Measurements from ENCODE around the gene SLF2. TPM values are rescaled to one million over a fixed set of nuclear protein-coding genes. Genes with fewer than 3 reads are reported as not detected.

The SLF2 gene
- total RNA-seq, 2 donors from 2014 or later, result 25.3 to 77.8 TPM

DNA sequence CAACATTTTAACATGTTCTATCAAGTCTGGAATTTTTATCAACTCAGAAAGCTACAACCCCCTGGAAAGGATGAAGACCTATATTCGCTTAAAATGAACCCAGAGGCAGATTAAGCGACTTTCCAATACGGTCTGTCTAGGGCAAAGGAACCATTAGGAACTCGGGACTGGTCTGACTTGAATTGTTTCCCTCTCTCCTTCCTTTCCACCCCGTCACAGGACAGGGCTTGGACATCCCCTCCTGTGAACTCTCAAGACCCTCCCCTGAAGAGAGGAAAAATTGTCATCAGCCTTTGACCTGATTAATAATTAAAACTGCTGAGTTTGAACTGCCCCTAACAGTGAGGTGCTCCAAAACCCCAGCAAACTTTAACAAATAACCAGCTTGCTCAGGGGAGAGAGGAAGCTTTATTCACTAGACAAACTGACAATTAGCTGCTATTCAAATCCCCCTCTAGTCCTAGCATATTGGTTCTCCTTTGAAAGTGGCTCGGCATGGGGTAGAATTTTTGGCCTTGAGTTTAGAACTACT is 22.6 kb upstream of the SLF2 start:
- no peak for TF ChIP-seq POLR2AphosphoS5 (IDR thresholded peaks at IDR 0.05)
- no peak for TF ChIP-seq POLR2A (IDR thresholded peaks at IDR 0.05)
- no peak for TF ChIP-seq CTCF (IDR thresholded peaks at IDR 0.05)
- no peak for DNase-seq (ENCODE audit: low spot score)
- Histone ChIP-seq H3K27ac (no peak overlapping the region), H3K27me3 (replicated peaks; ENCODE audit: insufficient read depth) (no peaks in the 10 kb centered on the region), H3K36me3 (no peaks in the 10 kb centered on the region), H3K9me3 (no peaks in the 10 kb centered on the region), H3K4me3 (no peak overlapping the region), H3K4me1 (replicated peaks) (no peaks in the 10 kb centered on the region)
- WGBS, result 67% methylated on average over 6 of the region's 6 CpGs
- intact Hi-C loops (cut with DNase I), result no loop called here

DNA sequence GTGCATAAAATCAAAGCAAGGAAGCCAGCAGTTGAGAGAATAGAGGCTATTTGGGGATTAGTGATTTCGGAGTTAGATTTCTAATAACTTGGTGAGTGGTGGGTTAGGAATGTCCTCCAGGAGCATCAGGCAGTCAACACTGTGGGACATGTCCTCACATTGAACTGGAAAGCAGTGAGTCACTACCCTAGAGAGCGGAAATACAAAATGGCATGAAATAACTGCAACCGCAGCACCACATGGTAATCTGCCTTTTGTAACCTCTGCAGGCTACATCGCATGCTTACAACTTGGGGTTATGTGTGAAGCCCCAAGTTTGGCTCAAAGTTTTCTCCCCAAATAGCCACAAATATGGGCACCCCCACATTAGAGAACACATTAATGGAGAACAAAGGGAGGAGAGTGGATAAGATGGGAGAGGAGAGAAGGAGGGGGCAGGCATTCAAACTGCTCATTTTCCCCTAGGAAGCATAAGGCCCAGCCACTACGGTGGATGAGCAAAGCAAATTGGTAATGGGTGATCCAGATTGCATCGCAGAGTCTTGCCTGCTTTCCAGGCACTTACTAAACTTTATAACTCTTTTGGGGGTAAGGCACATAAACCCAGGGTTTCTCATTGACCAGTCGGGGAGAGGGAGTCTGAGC is 22.0 kb upstream of the SLF2 start:
- Histone ChIP-seq H3K36me3 (no peaks in the 10 kb centered on the region), H3K4me1 (replicated peaks) (no peaks in the 10 kb centered on the region), H3K9me3 (no peaks in the 10 kb centered on the region), H3K27ac (no peak overlapping the region), H3K27me3 (replicated peaks; ENCODE audit: insufficient read depth) (no peaks in the 10 kb centered on the region), H3K4me3 (no peak overlapping the region)
- TF ChIP-seq CTCF (IDR thresholded peaks at IDR 0.05) (no peak), POLR2A (IDR thresholded peaks at IDR 0.05) (no peak), POLR2AphosphoS5 (IDR thresholded peaks at IDR 0.05) (peak; percentile 9)
- no peak for DNase-seq (ENCODE audit: low spot score)
- intact Hi-C loops (cut with DNase I), result no loop called here
- WGBS, result 71% methylated on average over 7 of the region's 7 CpGs

- Histone ChIP-seq H3K4me1 (replicated peaks) (no peaks in the 10 kb centered on the region), H3K9me3 (no peaks in the 10 kb centered on the region), H3K4me3 (no peak overlapping the region), H3K36me3 (no peaks in the 10 kb centered on the region), H3K27me3 (replicated peaks; ENCODE audit: insufficient read depth) (no peaks in the 10 kb centered on the region), H3K27ac (no peak overlapping the region)
- intact Hi-C loops (cut with DNase I), result no loop called here
- no peak for TF ChIP-seq POLR2A (IDR thresholded peaks at IDR 0.05)
- no peak for TF ChIP-seq CTCF (IDR thresholded peaks at IDR 0.05)
- no peak for TF ChIP-seq POLR2AphosphoS5 (IDR thresholded peaks at IDR 0.05)
- 69% methylated on average over 3 of the region's 3 CpGs for WGBS
- no peak for DNase-seq (ENCODE audit: low spot score)
Observed at GRCh38 chr10:100894033-100894432, 18.7 kb upstream of the SLF2 start.

GRCh38 chr10:100894589-100895294 is 18.0 kb upstream of the SLF2 start:
- no peaks in the 10 kb centered on the region for H3K9me3 ChIP-seq
- intact Hi-C loops (cut with DNase I), result no loop called here
- no peak for DNase-seq (ENCODE audit: low spot score)
- no peak overlapping the region for H3K27ac ChIP-seq
- TF ChIP-seq POLR2A (IDR thresholded peaks at IDR 0.05), result no peak
- no peak for TF ChIP-seq POLR2AphosphoS5 (IDR thresholded peaks at IDR 0.05)
- no peak for TF ChIP-seq CTCF (IDR thresholded peaks at IDR 0.05)
- H3K4me1 ChIP-seq (replicated peaks), result no peaks in the 10 kb centered on the region
- no peaks in the 10 kb centered on the region for H3K36me3 ChIP-seq
- no peak overlapping the region for H3K4me3 ChIP-seq
- no peaks in the 10 kb centered on the region for H3K27me3 ChIP-seq (replicated peaks; ENCODE audit: insufficient read depth)
- WGBS, result 50% methylated on average over 7 of the region's 7 CpGs

Measured in prostate gland (tissue), 2 donors.